Calu3 (cell line): ENCODE results near the gene SMIM23. TPM values are rescaled to one million over a fixed set of nuclear protein-coding genes. Genes with fewer than 3 reads are reported as not detected.

Experiments
- BruUV-seq: library from RNA; stranded (reverse); fragments of 400-500 nt; replicated peaks from 2 replicates; lab custom pipeline; 2021; lab: Mats Ljungman, UMichigan
- CTCF ChIA-PET: fragments of 300-600 bp; sonication (Branson Sonifier 250); formaldehyde crosslinking; loops from one replicate; lab custom pipeline; 2022; ENCODE audit warnings: antibody characterized with exemption; lab: Charles Lee
- DNase-seq: peaks from one replicate; pipeline ENCODE4 v3.0.0; 2022
- H3K27ac Mint-ChIP-seq: one replicate; pipeline ENCODE4 v1.8.0; 2022; ENCODE audit warnings: mixed read lengths; ENCODE audit not compliant: unreplicated experiment
- H3K27me3 Mint-ChIP-seq: one replicate; pipeline ENCODE4 v1.8.0; 2022; ENCODE audit warnings: mixed read lengths; ENCODE audit not compliant: unreplicated experiment
- H3K36me3 Mint-ChIP-seq: one replicate; pipeline ENCODE4 v1.8.0; 2022; ENCODE audit warnings: mild to moderate bottlenecking, moderate library complexity, mixed read lengths; ENCODE audit not compliant: insufficient read depth, unreplicated experiment
- H3K4me1 Mint-ChIP-seq: one replicate; pipeline ENCODE4 v1.8.0; 2022; ENCODE audit warnings: mild to moderate bottlenecking, low read depth, mixed read lengths; ENCODE audit not compliant: unreplicated experiment
- H3K4me3 Mint-ChIP-seq: one replicate; pipeline ENCODE4 v1.8.0; 2022; ENCODE audit warnings: mild to moderate bottlenecking, low read depth, moderate library complexity, mixed read lengths; ENCODE audit not compliant: unreplicated experiment
- H3K9me3 Mint-ChIP-seq: one replicate; pipeline ENCODE4 v1.8.0; 2022; ENCODE audit warnings: low read depth, mixed read lengths; ENCODE audit not compliant: unreplicated experiment
- intact Hi-C: fragments of 100-400 bp; cut with micrococcal nuclease; formaldehyde crosslinking; loops from one replicate; pipeline ENCODE4 v1.10.0; 2022; ENCODE audit not compliant: unreplicated experiment
- total RNA-seq: library from RNA; stranded (reverse); gene quantifications from 2 replicates; pipeline ENCODE4 v1.2.3, GENCODE V29; 2022
- TF ChIP-seq, protein P1 (sequence below): fragments of 200-600 bp; IDR thresholded peaks from one replicate; pipeline ENCODE4 v1.8.0; 2022; ENCODE audit warnings: antibody characterized with exemption; ENCODE audit not compliant: unreplicated experiment

Gene SMIM23
- total RNA-seq, 1 experiment from 2014 or later: not detected

- CTCF ChIA-PET: no interaction called here
- DNase-seq: no peak
- no TSS peak for BruUV-seq
- Mint-ChIP-seq H3K4me1 (peaks cover 28% of the 10 kb centered on the region), H3K9me3 (no peaks in the 10 kb centered on the region), H3K27ac (no peak overlapping the region), H3K36me3 (no peaks in the 10 kb centered on the region), H3K4me3 (no peak overlapping the region), H3K27me3 (no peaks in the 10 kb centered on the region)
- intact Hi-C loops: no loop called here
- TF ChIP-seq, protein P1, sequence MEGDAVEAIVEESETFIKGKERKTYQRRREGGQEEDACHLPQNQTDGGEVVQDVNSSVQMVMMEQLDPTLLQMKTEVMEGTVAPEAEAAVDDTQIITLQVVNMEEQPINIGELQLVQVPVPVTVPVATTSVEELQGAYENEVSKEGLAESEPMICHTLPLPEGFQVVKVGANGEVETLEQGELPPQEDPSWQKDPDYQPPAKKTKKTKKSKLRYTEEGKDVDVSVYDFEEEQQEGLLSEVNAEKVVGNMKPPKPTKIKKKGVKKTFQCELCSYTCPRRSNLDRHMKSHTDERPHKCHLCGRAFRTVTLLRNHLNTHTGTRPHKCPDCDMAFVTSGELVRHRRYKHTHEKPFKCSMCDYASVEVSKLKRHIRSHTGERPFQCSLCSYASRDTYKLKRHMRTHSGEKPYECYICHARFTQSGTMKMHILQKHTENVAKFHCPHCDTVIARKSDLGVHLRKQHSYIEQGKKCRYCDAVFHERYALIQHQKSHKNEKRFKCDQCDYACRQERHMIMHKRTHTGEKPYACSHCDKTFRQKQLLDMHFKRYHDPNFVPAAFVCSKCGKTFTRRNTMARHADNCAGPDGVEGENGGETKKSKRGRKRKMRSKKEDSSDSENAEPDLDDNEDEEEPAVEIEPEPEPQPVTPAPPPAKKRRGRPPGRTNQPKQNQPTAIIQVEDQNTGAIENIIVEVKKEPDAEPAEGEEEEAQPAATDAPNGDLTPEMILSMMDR: no peak
Measured at GRCh38 chr5:171755354-171755821, 30.2 kb upstream of the SMIM23 start.

GRCh38 chr5:171757853-171758535, 27.6 kb upstream of the SMIM23 start:
- no peaks in the 10 kb centered on the region for H3K9me3 Mint-ChIP-seq
- TF ChIP-seq, protein P1: no peak
- CTCF ChIA-PET: interaction anchor here (1.1 kb wide), 1 partner anchor 248 kb away, joined by 3 read pairs; the partner anchor contains the start of gene FBXW11
- intact Hi-C loops: no loop called here
- DNase-seq: peak; percentile 11
- no TSS peak for BruUV-seq
- H3K27ac Mint-ChIP-seq: peak overlapping the region; percentile 34
- no peaks in the 10 kb centered on the region for H3K36me3 Mint-ChIP-seq
- H3K27me3 Mint-ChIP-seq: no peaks in the 10 kb centered on the region
- H3K4me1 Mint-ChIP-seq: peaks cover 28% of the 10 kb centered on the region
- no peak overlapping the region for H3K4me3 Mint-ChIP-seq

DNA sequence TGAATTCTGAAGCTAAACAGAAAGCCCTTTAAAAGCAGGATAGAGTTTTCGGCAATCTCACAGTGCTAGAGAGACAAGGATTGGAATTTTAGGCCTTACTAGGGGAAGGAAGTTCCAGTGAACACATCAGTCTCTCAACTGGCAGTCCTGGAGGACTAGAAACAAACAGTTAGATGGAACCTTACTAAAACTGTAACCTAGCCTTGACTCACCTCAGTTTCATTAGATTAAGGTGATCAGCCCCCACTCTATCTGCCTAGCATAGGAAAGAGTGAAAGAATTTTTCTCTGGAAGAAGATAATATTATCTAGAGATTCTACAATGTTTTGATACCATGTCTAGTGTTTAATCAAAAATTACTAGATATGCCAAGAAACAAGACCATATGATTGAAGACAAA, 25.8 kb upstream of the SMIM23 start:
- Mint-ChIP-seq H3K27me3 (peaks cover 12% of the 10 kb centered on the region), H3K9me3 (no peaks in the 10 kb centered on the region), H3K4me1 (peaks cover 28% of the 10 kb centered on the region), H3K27ac (no peak overlapping the region), H3K4me3 (no peak overlapping the region), H3K36me3 (no peaks in the 10 kb centered on the region)
- TF ChIP-seq, protein P1: no peak
- intact Hi-C loops: no loop called here
- BruUV-seq: no TSS peak
- no peak for DNase-seq
- CTCF ChIA-PET: interaction anchor here (0.6 kb wide), 1 partner anchor 154 kb away, joined by 3 read pairs; no protein-coding TSS in a partner anchor

DNA sequence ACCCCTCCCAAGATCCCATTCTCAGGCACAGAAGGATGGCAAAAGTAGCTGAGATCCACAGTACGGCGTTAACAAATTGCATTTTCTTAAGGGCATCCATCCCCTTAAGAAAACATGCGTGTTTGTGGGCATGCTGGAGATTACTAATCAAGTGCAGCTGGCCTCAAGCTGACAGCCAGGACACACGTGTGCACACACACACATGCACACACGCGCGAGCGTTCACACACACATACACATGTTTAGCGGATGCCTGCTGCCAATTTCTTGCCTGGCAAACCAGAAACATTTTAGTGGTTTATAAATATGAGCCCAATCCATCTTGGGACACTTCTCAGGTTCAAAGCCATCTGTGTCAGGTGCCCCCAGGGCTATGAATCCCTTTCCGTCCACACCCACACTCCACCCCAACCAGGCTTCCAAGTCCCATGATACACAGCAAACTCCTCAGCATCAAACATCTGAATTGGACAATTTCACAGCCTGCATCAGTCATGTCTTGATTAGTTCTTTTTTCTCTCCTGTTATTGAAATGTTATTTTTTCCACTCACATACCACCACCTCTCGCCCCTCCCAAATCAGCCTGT, 23.5 kb upstream of the SMIM23 start:
- CTCF ChIA-PET: no interaction called here
- DNase-seq: no peak
- intact Hi-C loops: no loop called here
- TF ChIP-seq, protein P1: no peak
- no TSS peak for BruUV-seq
- H3K4me3 Mint-ChIP-seq: no peak overlapping the region
- H3K27ac Mint-ChIP-seq: no peak overlapping the region
- no peaks in the 10 kb centered on the region for H3K36me3 Mint-ChIP-seq
- peaks cover 4% of the 10 kb centered on the region for H3K9me3 Mint-ChIP-seq
- H3K4me1 Mint-ChIP-seq: peaks cover 18% of the 10 kb centered on the region
- H3K27me3 Mint-ChIP-seq: peaks cover 36% of the 10 kb centered on the region
